ENCODE measurements around the gene GUCY1B1.

DNA sequence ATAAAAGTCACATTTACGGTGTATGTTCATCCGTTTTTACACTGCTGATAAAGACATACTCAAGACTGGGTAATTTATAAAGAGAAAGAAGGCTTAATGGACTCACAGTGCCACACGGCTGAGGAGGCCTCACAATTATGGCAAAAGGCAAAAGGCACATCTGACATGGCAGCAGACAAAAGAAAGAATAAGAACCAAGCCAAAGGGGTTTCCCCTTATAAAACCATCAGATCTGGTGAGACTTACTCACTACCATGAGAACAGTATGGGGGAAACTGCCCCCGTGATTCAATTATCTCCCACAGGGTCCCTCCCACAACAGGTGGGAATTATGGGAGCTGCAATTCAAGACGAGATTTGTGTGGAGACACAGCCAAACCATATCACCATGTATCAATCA, 7.3 kb upstream of the GUCY1B1 start:
- TF ChIP-seq POLR2AphosphoS5 (IDR thresholded peaks at IDR 0.05; ENCODE audit: low read depth, low read length) (no peak), CTCF (IDR thresholded peaks at IDR 0.05) (no peak), JUND (IDR thresholded peaks at IDR 0.05) (no peak), USF1 (IDR thresholded peaks at IDR 0.05; ENCODE audit: borderline replicate concordance, low read depth) (no peak), MXI1 (IDR thresholded peaks at IDR 0.05; ENCODE audit: low read depth, low read length) (no peak), YY1 (IDR thresholded peaks at IDR 0.05; ENCODE audit: low read depth) (no peak), RXRA (IDR thresholded peaks at IDR 0.05; ENCODE audit: borderline replicate concordance, low read depth) (no peak), EP300 (IDR thresholded peaks at IDR 0.05; ENCODE audit: borderline replicate concordance in 1 of 2, low read depth in 1 of 2, low read length in 1 of 2) (no peak), TCF12 (IDR thresholded peaks at IDR 0.05) (no peak), USF2 (IDR thresholded peaks at IDR 0.05; ENCODE audit: borderline replicate concordance, low read depth, low read length) (no peak)

Data from SK-N-SH (cell line).